Kidney (tissue), 14 donors: ENCODE data around the gene HNRNPA1L2. TPM values are rescaled to one million over a fixed set of nuclear protein-coding genes. Genes with fewer than 3 reads are reported as not detected.

Experiments used
- DNase-seq, 5 donors: peaks; one replicate each; pipeline ENCODE4 v3.0.0-alpha.2; 2013 to 2020
- FAIRE-seq: peaks from 2 replicates; lab custom pipeline; 2012; peaks lifted over from hg19 to GRCh38; lab: Jason Lieb, UNC
- H3K27ac ChIP-seq, 2 donors: one replicate each; pipeline ENCODE4 v1.7.0; 2013; ENCODE audit warnings: low read depth in 2 of 2, low read length in 2 of 2, inconsistent platforms in 1 of 2
- H3K27me3 ChIP-seq: one replicate; pipeline ENCODE4 v1.7.1; 2013; ENCODE audit warnings: low read length, inconsistent platforms; ENCODE audit not compliant: control insufficient read depth, insufficient read depth
- H3K36me3 ChIP-seq, 3 donors: one replicate each; pipeline versions ENCODE4 v1.7.0 to v1.7.1; 2013; ENCODE audit warnings: low read length in 3 of 3, control low read depth in 1 of 3, inconsistent platforms in 1 of 3; ENCODE audit not compliant: insufficient read depth in 3 of 3, control insufficient read depth in 2 of 3
- H3K4me1 ChIP-seq, 3 donors: one replicate each; pipeline versions ENCODE4 v1.7.0 to v1.7.1; 2013; ENCODE audit warnings: low read length in 3 of 3, inconsistent platforms in 1 of 3, low read depth in 1 of 3; ENCODE audit not compliant: control insufficient read depth in 2 of 3, insufficient read depth in 2 of 3
- H3K4me3 ChIP-seq, 3 donors: one replicate each; pipeline versions ENCODE4 v1.7.0 to v1.8.1; 2013; ENCODE audit warnings: low read length in 3 of 3, control low read depth in 1 of 3, inconsistent platforms in 1 of 3
- H3K9ac ChIP-seq, 3 donors: one replicate each; pipeline versions ENCODE4 v1.7.0 to v1.7.1; 2013; ENCODE audit warnings: low read length in 3 of 3, control low read depth in 1 of 3, inconsistent platforms in 1 of 3
- H3K9me3 ChIP-seq, 3 donors: one replicate each; pipeline versions ENCODE4 v1.7.0 to v1.7.1; 2013; ENCODE audit warnings: low read length in 3 of 3, control low read depth in 1 of 3, inconsistent platforms in 1 of 3; ENCODE audit not compliant: control insufficient read depth in 2 of 3, insufficient read depth in 1 of 3
- intact Hi-C: fragments of 100-400 bp; cut with DNase I; formaldehyde crosslinking; loops from one replicate; pipeline ENCODE4 v1.11.1; 2022
- polyA plus RNA-seq: library from polyadenylated mRNA; stranded (reverse); fragments of 350-450 nt; fragmentation: Illumina TruSeq; extraction: RNeasy Lipid Tissue Mini Kit (QIAGEN cat#74804); gene quantifications from one replicate; pipeline ENCODE4 v1.2.3, GENCODE V29; 2014; ENCODE audit warnings: low read depth, low replicate concordance; ENCODE audit not compliant: insufficient read depth
- total RNA-seq: library from RNA; stranded (reverse); fragmentation: NEBNext Ultra II Directional; extraction: Animal tissue kit (Norgen Biotek cat#: 25700); gene quantifications from one replicate; pipeline ENCODE4 v1.2.1, GENCODE V29; 2021
- TF ChIP-seq, protein P1 (sequence below): IDR thresholded peaks from 3 replicates; pipeline ENCODE4 v1.5.1; 2012; ENCODE audit warnings: mild to moderate bottlenecking, moderate library complexity, borderline replicate concordance; ENCODE audit not compliant: insufficient read depth; ENCODE audit errors: extremely low read depth
- donor health status: control.
- donor health status: control.
- donor health status: control.
- donor health status: control.
- donor health status: control.
- donor health status: DM: yes; HTN: yes; CAD: no.
- donor health status: Normal renal cell carcinoma (clear cell type).

The HNRNPA1L2 gene
- total and polyA plus RNA-seq, 2 donors from 2014 or later = 8.9 to 9.3 TPM

DNA sequence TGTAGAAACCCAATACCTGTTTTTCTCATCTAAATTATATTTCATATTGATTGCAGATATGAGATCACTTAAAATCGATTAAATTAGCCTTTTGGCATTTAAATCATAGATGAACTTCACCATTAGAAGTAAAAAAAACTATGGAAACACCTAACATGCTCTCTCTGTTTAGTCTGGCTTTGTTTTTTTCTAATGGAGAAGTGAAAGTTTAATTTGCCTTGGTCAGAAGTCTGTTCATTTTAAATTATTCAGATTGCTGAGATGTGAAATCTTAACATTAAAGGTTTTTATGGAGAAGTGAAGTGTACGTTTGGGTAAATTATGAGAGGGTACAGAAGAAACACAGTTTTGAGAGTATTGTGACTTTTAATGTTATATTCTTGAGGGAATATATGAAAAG lies 17.1 kb downstream of the HNRNPA1L2 start:
- TF ChIP-seq, protein P1, sequence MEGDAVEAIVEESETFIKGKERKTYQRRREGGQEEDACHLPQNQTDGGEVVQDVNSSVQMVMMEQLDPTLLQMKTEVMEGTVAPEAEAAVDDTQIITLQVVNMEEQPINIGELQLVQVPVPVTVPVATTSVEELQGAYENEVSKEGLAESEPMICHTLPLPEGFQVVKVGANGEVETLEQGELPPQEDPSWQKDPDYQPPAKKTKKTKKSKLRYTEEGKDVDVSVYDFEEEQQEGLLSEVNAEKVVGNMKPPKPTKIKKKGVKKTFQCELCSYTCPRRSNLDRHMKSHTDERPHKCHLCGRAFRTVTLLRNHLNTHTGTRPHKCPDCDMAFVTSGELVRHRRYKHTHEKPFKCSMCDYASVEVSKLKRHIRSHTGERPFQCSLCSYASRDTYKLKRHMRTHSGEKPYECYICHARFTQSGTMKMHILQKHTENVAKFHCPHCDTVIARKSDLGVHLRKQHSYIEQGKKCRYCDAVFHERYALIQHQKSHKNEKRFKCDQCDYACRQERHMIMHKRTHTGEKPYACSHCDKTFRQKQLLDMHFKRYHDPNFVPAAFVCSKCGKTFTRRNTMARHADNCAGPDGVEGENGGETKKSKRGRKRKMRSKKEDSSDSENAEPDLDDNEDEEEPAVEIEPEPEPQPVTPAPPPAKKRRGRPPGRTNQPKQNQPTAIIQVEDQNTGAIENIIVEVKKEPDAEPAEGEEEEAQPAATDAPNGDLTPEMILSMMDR = no peak
- intact Hi-C loops = no loop called here
- FAIRE-seq = no peak
- H3K4me1 ChIP-seq = peaks cover 0 to 3% (median 0%) of the 10 kb centered on the region in 3 donors
- no peak for DNase-seq
- H3K27me3 ChIP-seq = no peaks in the 10 kb centered on the region
- H3K36me3 ChIP-seq = peaks cover 3 to 34% (median 6%) of the 10 kb centered on the region in 3 donors
- H3K27ac ChIP-seq = no peak overlapping the region
- no peak overlapping the region for H3K9ac ChIP-seq
- H3K4me3 ChIP-seq = no peak overlapping the region
- H3K9me3 ChIP-seq = no peaks in the 10 kb centered on the region

- no peaks in the 10 kb centered on the region for H3K27me3 ChIP-seq
- H3K27ac ChIP-seq = no peak overlapping the region
- H3K36me3 ChIP-seq = peaks cover 3 to 41% (median 8%) of the 10 kb centered on the region in 3 donors
- H3K4me3 ChIP-seq = no peak overlapping the region
- no peaks in the 10 kb centered on the region for H3K9me3 ChIP-seq
- intact Hi-C loops = no loop called here
- H3K4me1 ChIP-seq = no peaks in the 10 kb centered on the region
- TF ChIP-seq, protein P1 = no peak
- H3K9ac ChIP-seq = no peak overlapping the region
- no peak for FAIRE-seq
- DNase-seq = no peak
Observed at GRCh38 chr13:52664272-52664671, 22.0 kb downstream of the HNRNPA1L2 start.

DNA sequence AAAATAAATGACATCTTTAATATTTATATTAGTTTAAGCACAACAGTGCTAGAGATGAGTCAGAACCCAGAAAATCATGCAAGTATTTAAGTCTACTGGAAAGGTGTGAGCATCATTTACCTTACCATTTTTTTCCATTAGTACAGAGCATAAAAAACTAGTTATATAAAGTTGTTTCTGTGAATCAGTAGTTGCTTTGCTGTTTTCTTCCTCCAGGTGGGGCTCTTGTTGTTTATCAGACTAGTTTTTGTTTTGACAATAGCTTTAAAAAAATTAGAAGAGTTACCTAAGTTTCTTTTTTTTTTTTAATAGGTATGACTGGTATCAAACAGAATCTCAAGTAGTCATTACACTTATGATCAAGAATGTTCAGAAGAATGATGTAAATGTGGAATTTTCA lies 23.1 kb downstream of the HNRNPA1L2 start:
- no peaks in the 10 kb centered on the region for H3K9me3 ChIP-seq
- H3K4me3 ChIP-seq = no peak overlapping the region
- intact Hi-C loops = no loop called here
- DNase-seq (peak in 2 of 5 donors; percentile 9 to 33), FAIRE-seq (peak; percentile 42)
- TF ChIP-seq, protein P1 = peak; percentile 18
- H3K4me1 ChIP-seq = no peaks in the 10 kb centered on the region
- peaks cover 3 to 34% (median 8%) of the 10 kb centered on the region in 3 donors for H3K36me3 ChIP-seq
- no peak overlapping the region for H3K27ac ChIP-seq
- no peaks in the 10 kb centered on the region for H3K27me3 ChIP-seq
- no peak overlapping the region for H3K9ac ChIP-seq

- peak; percentile 60 for FAIRE-seq
- Histone ChIP-seq H3K27me3 (no peaks in the 10 kb centered on the region), H3K36me3 (peaks cover 0 to 12% (median 2%) of the 10 kb centered on the region in 3 donors)
Observed at GRCh38 chr13:52669677-52670076, 27.4 kb downstream of the HNRNPA1L2 start.

More at GRCh38 chr13:52669677-52670076, 27.4 kb downstream of the HNRNPA1L2 start:
- TF ChIP-seq, protein P1 = no peak
- Histone ChIP-seq H3K4me1 (no peaks in the 10 kb centered on the region), H3K9ac (no peak overlapping the region), H3K9me3 (no peaks in the 10 kb centered on the region), H3K4me3 (no peak overlapping the region), H3K27ac (no peak overlapping the region)
- intact Hi-C loops = no loop called here
- no peak for DNase-seq
